Duodenal mucosa (tissue), 2 donors: Measurements from ENCODE around the gene NR0B2.

ENCODE experiments used
- H3K27ac ChIP-seq: one replicate; pipeline ENCODE4 v1.7.0; 2013; ENCODE audit warnings: low read depth, low read length
- H3K27me3 ChIP-seq, 2 donors: one replicate each; pipeline ENCODE4 v1.7.0; 2013; ENCODE audit warnings: low read length in 2 of 2, control low read depth in 1 of 2; ENCODE audit not compliant: insufficient read depth in 2 of 2, control insufficient read depth in 1 of 2
- H3K36me3 ChIP-seq, 2 donors: one replicate each; pipeline ENCODE4 v1.7.0; 2013; ENCODE audit warnings: low read length in 2 of 2, control low read depth in 1 of 2; ENCODE audit not compliant: insufficient read depth in 2 of 2, control insufficient read depth in 1 of 2
- H3K4me1 ChIP-seq, 2 donors: one replicate each; pipeline ENCODE4 v1.7.0; 2013; ENCODE audit warnings: low read length in 2 of 2, control low read depth in 1 of 2; ENCODE audit not compliant: insufficient read depth in 2 of 2, control insufficient read depth in 1 of 2
- H3K4me3 ChIP-seq, 2 donors: one replicate each; pipeline ENCODE4 v1.7.0; 2013; ENCODE audit warnings: low read length in 2 of 2, low read depth in 1 of 2
- H3K9ac ChIP-seq, 2 donors: one replicate each; pipeline ENCODE4 v1.7.0; 2013; ENCODE audit warnings: low read length in 2 of 2, low read depth in 1 of 2
- H3K9me3 ChIP-seq, 2 donors: one replicate each; pipeline ENCODE4 v1.7.0; 2013; ENCODE audit warnings: low read length in 2 of 2, control low read depth in 1 of 2; ENCODE audit not compliant: control insufficient read depth in 1 of 2

The NR0B2 gene

GRCh38 chr1:26938659-26939025 lies 24.9 kb upstream of the NR0B2 start:
- Histone ChIP-seq H3K4me3 (no peak overlapping the region), H3K9me3 (no peaks in the 10 kb centered on the region), H3K27ac (no peak overlapping the region), H3K27me3 (no peaks in the 10 kb centered on the region), H3K4me1 (peaks cover 0 to 3% of the 10 kb centered on the region in 2 donors), H3K36me3 (peaks cover 17 to 53% of the 10 kb centered on the region in 2 donors), H3K9ac (no peak overlapping the region)

- Histone ChIP-seq H3K27me3 (no peaks in the 10 kb centered on the region), H3K36me3 (peaks cover 12 to 50% of the 10 kb centered on the region in 2 donors), H3K4me1 (peaks cover 0 to 3% of the 10 kb centered on the region in 2 donors), H3K4me3 (no peak overlapping the region), H3K9me3 (no peaks in the 10 kb centered on the region), H3K27ac (no peak overlapping the region), H3K9ac (no peak overlapping the region)
These were observed 24.4 kb upstream of the NR0B2 start for GRCh38 chr1:26938004-26938658.

GRCh38 chr1:26936823-26937222 lies 23.0 kb upstream of the NR0B2 start:
- peaks cover 4 to 45% of the 10 kb centered on the region in 2 donors for H3K36me3 ChIP-seq
- H3K27me3 ChIP-seq, result no peaks in the 10 kb centered on the region
- H3K4me3 ChIP-seq, result no peak overlapping the region
- H3K27ac ChIP-seq, result no peak overlapping the region
- H3K9me3 ChIP-seq, result no peaks in the 10 kb centered on the region
- H3K9ac ChIP-seq, result no peak overlapping the region
- peaks cover 0 to 3% of the 10 kb centered on the region in 2 donors for H3K4me1 ChIP-seq

- Histone ChIP-seq H3K9ac (no peak overlapping the region), H3K27ac (no peak overlapping the region), H3K4me3 (no peak overlapping the region), H3K27me3 (no peaks in the 10 kb centered on the region), H3K9me3 (no peaks in the 10 kb centered on the region), H3K4me1 (no peaks in the 10 kb centered on the region), H3K36me3 (peaks cover 0 to 38% of the 10 kb centered on the region in 2 donors)
These were observed 18.8 kb upstream of the NR0B2 start for GRCh38 chr1:26932531-26932930.

GRCh38 chr1:26923711-26924110 lies 9.9 kb upstream of the NR0B2 start:
- no peaks in the 10 kb centered on the region for H3K27me3 ChIP-seq
- H3K9ac ChIP-seq, result no peak overlapping the region
- no peak overlapping the region for H3K27ac ChIP-seq
- peaks cover 13 to 19% of the 10 kb centered on the region in 2 donors for H3K4me1 ChIP-seq
- no peak overlapping the region for H3K4me3 ChIP-seq
- H3K36me3 ChIP-seq, result peaks cover 0 to 22% of the 10 kb centered on the region in 2 donors
- no peaks in the 10 kb centered on the region for H3K9me3 ChIP-seq

GRCh38 chr1:26922901-26923300 lies 9.1 kb upstream of the NR0B2 start:
- H3K9me3 ChIP-seq, result no peaks in the 10 kb centered on the region
- peaks cover 13 to 19% of the 10 kb centered on the region in 2 donors for H3K4me1 ChIP-seq

GRCh38 chr1:26922431-26922729 lies 8.6 kb upstream of the NR0B2 start:
- Histone ChIP-seq H3K9me3 (no peaks in the 10 kb centered on the region), H3K27ac (no peak overlapping the region)

More at GRCh38 chr1:26922901-26923300, 9.1 kb upstream of the NR0B2 start:
- H3K27me3 ChIP-seq, result no peaks in the 10 kb centered on the region
- peaks cover 0 to 17% of the 10 kb centered on the region in 2 donors for H3K36me3 ChIP-seq
- no peak overlapping the region for H3K27ac ChIP-seq
- H3K9ac ChIP-seq, result peak overlapping the region in 1 of 2 donors; percentile 90
- peak overlapping the region; percentile 75 to 98 for H3K4me3 ChIP-seq

GRCh38 chr1:26921540-26922430 lies 8.0 kb upstream of the NR0B2 start, which contains the start of gene NUDC:
TSS of gene NUDC (plus strand) at chr1:26921743. CDS start at chr1:26921849, 106 bp downstream.
- H3K27me3 ChIP-seq, result no peaks in the 10 kb centered on the region
- no peaks in the 10 kb centered on the region for H3K9me3 ChIP-seq
- H3K4me3 ChIP-seq, result peak within 1 kb of the TSS; percentile 75 to 98
- peaks cover 13 to 19% of the 10 kb centered on the region in 2 donors for H3K4me1 ChIP-seq
- H3K27ac ChIP-seq, result peak within 1 kb of the TSS; percentile 87
- H3K36me3 ChIP-seq, result peaks cover 0 to 17% of the 10 kb centered on the region in 2 donors
- peak within 1 kb of the TSS; percentile 90 to 97 for H3K9ac ChIP-seq

More at GRCh38 chr1:26922431-26922729, 8.6 kb upstream of the NR0B2 start:
- H3K27me3 ChIP-seq, result no peaks in the 10 kb centered on the region
- peaks cover 13 to 19% of the 10 kb centered on the region in 2 donors for H3K4me1 ChIP-seq
- peak overlapping the region; percentile 75 to 98 for H3K4me3 ChIP-seq
- H3K36me3 ChIP-seq, result peaks cover 0 to 17% of the 10 kb centered on the region in 2 donors
- peak overlapping the region; percentile 90 to 97 for H3K9ac ChIP-seq

GRCh38 chr1:26921126-26921539 lies 7.4 kb upstream of the NR0B2 start:
- H3K4me1 ChIP-seq, result peaks cover 13 to 19% of the 10 kb centered on the region in 2 donors
- H3K27me3 ChIP-seq, result no peaks in the 10 kb centered on the region
- H3K36me3 ChIP-seq, result peaks cover 0 to 13% of the 10 kb centered on the region in 2 donors
- H3K9ac ChIP-seq, result peak overlapping the region; percentile 85 to 90
- peak overlapping the region; percentile 87 for H3K27ac ChIP-seq
- peak overlapping the region; percentile 75 to 98 for H3K4me3 ChIP-seq
- H3K9me3 ChIP-seq, result no peaks in the 10 kb centered on the region
